ENCODE results near the gene PRKG2. TPM values are rescaled to one million over a fixed set of nuclear protein-coding genes. Genes with fewer than 3 reads are reported as not detected.
"Not testable (repeated sequence)": the region's sequence is repeated elsewhere in the genome, so short reads cannot be mapped to it uniquely, and the experiment has no call there.

The PRKG2 gene
- total RNA-seq, 4 donors from 2014 or later: 13.2 to 49.5 (median 34.1) TPM

- Histone ChIP-seq H3K9me3 (peaks cover 0 to 2% (median 0%) of the 10 kb centered on the region in 4 donors), H3K4me3 (no peak overlapping the region), H3K36me3 (no peaks in the 10 kb centered on the region), H3K27ac (no peak overlapping the region), H3K4me1 (no peaks in the 10 kb centered on the region), H3K27me3 (no peaks in the 10 kb centered on the region)
- DNase-seq: no peak
- no peak for TF ChIP-seq CTCF (IDR thresholded peaks at IDR 0.05)
- TF ChIP-seq POLR2A (IDR thresholded peaks at IDR 0.05): no peak
These were observed 21.1 kb upstream of the PRKG2 start for GRCh38 chr4:81235982-81236749.

- H3K36me3 ChIP-seq: no peaks in the 10 kb centered on the region
- H3K4me1 ChIP-seq: no peaks in the 10 kb centered on the region
- H3K27me3 ChIP-seq: no peaks in the 10 kb centered on the region
- no peak overlapping the region for H3K4me3 ChIP-seq
- no peak for TF ChIP-seq POLR2A (IDR thresholded peaks at IDR 0.05)
- no peak for TF ChIP-seq CTCF (IDR thresholded peaks at IDR 0.05)
- H3K9me3 ChIP-seq: peaks cover 0 to 4% (median 0%) of the 10 kb centered on the region in 4 donors
- H3K27ac ChIP-seq: no peak overlapping the region
- DNase-seq: no peak
These were observed 12.9 kb upstream of the PRKG2 start for GRCh38 chr4:81227968-81228367.

GRCh38 chr4:81227138-81227537 is 12.1 kb upstream of the PRKG2 start:
- TF ChIP-seq CTCF (IDR thresholded peaks at IDR 0.05) (no peak), POLR2A (IDR thresholded peaks at IDR 0.05) (no peak)
- Histone ChIP-seq H3K27me3 (no peaks in the 10 kb centered on the region), H3K36me3 (no peaks in the 10 kb centered on the region), H3K4me3 (no peak overlapping the region), H3K9me3 (peaks cover 0 to 4% (median 0%) of the 10 kb centered on the region in 4 donors), H3K27ac (no peak overlapping the region), H3K4me1 (no peaks in the 10 kb centered on the region)
- no peak for DNase-seq

GRCh38 chr4:81225252-81225651 is 10.2 kb upstream of the PRKG2 start:
- TF ChIP-seq CTCF (IDR thresholded peaks at IDR 0.05) (no peak), POLR2A (IDR thresholded peaks at IDR 0.05) (no peak)
- Histone ChIP-seq H3K4me1 (no peaks in the 10 kb centered on the region), H3K4me3 (no peak overlapping the region), H3K27me3 (no peaks in the 10 kb centered on the region), H3K36me3 (no peaks in the 10 kb centered on the region), H3K9me3 (no peaks in the 10 kb centered on the region), H3K27ac (no peak overlapping the region)
- DNase-seq: no peak

- H3K27ac ChIP-seq, H3K36me3 ChIP-seq, H3K9me3 ChIP-seq: not testable (repeated sequence)
These were observed 7.1 kb upstream of the PRKG2 start for GRCh38 chr4:81222082-81222472.

GRCh38 chr4:81221303-81222081 is 6.5 kb upstream of the PRKG2 start:
- H3K9me3 ChIP-seq: no peaks in the 10 kb centered on the region
- TF ChIP-seq POLR2A (IDR thresholded peaks at IDR 0.05): no peak
- TF ChIP-seq CTCF (IDR thresholded peaks at IDR 0.05): no peak
- no peak overlapping the region for H3K4me3 ChIP-seq
- peaks cover 0 to 17% (median 0%) of the 10 kb centered on the region in 4 donors for H3K4me1 ChIP-seq
- H3K27ac ChIP-seq: no peak overlapping the region
- no peaks in the 10 kb centered on the region for H3K27me3 ChIP-seq
- no peak for DNase-seq
- no peaks in the 10 kb centered on the region for H3K36me3 ChIP-seq

More at GRCh38 chr4:81222082-81222472, 7.1 kb upstream of the PRKG2 start:
- not testable (repeated sequence) for H3K4me3 ChIP-seq, H3K27me3 ChIP-seq, DNase-seq
- H3K4me1 ChIP-seq: peaks cover 0 to 17% (median 0%) of the 10 kb centered on the region in 4 donors
